GM21717 (cell line): ENCODE measurements around the gene CTR9.

ENCODE experiments used
- ATAC-seq: cut with Tn5 transposase; IDR thresholded peaks from one replicate; pipeline ENCODE4 v1.9.1; 2021; ENCODE audit warnings: mild to moderate bottlenecking, moderate library complexity; ENCODE audit not compliant: unreplicated experiment

Gene CTR9

GRCh38 chr11:10779086-10779485 lies 28.0 kb downstream of the CTR9 start:
- no peak for ATAC-seq

- ATAC-seq = no peak
These were observed 29.0 kb downstream of the CTR9 start for GRCh38 chr11:10780040-10780439.

DNA sequence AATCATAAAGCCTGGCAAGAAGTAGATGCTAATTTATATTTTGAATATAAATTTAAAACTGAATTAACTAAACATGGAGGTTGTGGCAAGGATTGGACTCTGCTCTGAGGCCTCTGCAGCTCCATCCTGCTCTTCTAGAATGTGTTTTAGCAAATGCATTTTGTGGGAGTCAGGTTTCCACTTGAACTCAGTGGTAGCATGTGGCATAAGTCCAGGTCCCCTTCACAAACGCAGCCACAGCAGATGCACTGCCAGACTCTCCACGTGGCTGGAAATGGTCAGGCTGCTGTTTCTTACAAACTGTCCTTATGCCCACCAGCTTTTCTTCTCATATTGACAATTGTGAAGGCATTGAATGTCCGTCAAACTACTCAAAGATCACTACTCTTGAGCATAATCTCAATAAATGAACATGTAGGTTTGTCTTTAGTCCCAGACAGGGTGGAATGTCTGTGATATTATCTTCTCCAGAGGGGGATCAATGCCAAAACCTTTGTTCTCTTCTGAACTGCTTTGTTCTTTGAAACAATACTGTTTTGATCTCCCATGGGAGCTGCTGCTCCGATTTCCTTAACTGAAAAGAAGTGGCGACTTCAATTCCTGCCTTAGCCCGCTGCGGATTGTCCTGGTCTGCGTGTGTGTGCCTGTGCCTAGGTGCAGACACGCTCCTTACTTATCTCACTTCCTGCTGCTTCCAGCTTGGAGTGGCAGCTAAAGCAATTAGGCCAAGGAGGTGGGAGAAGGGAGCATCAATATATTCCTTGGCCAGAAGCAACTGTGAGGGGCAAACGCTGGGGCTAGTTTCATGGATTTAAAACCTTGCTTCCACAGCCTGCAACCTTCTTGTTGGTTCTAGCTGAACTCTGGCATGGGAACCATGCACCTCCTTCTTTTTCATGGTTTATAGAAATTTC lies 33.4 kb downstream of the CTR9 start:
- no peak for ATAC-seq

DNA sequence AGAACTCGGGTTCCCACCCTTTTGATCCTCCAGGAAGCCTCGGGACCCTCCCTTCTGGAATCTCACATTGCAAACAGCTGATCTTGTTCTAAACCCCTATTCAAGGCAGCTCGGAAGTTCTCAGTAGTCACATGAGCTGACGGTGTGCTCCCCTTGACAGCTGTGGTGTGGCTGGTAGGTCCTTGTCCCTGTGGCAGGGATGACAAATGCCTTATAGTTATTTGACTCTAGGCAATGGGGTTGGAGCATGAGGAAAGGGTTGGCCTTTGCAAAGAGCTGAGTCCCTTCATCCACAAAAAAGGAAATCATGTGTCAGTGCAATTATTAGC lies 34.1 kb downstream of the CTR9 start:
- ATAC-seq = no peak

DNA sequence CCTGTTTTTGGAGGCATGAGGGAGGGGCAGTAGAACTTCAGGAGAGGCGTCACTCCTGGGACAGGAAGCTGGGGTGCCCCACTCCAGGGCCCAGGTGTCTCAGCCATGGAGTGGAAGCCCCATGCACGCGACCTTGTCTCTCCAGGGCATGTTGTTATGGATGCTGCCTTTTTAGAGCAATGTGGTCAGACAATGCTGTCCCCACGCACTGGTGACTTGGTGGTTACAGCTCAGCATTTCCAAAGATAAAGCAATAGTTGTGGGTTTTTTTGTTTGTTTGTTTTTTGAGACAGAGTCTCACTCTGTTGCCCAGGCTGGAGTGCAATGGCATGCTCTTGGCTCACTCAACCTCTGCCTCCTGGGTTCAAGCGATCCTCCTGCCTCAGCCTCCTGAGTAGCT lies 35.4 kb downstream of the CTR9 start:
- no peak for ATAC-seq

- ATAC-seq = peak; percentile 83
These were observed 41.5 kb downstream of the CTR9 start for GRCh38 chr11:10792385-10793068.

- no peak for ATAC-seq
These were observed 42.6 kb downstream of the CTR9 start for GRCh38 chr11:10793470-10794255.

- no peak for ATAC-seq
These were observed 45.1 kb downstream of the CTR9 start for GRCh38 chr11:10796191-10796590.

DNA sequence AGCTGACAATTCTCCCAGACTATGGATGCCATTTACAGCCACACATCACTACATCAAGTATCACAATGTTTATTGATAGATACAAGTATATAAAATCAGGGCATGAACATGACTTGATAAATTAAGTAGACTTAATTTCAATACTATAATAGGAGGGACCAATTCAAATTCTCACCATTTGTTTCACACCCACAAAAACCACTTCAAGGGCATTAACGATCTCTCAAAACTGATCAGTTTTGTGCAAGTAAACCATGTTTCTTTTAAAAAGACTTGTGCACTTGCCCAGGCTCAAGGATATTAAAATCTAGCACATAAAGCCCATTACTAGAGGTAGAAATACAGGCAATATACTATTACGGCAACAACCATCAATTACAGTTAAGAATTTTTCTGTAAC lies 46.0 kb downstream of the CTR9 start:
- ATAC-seq = no peak

GRCh38 chr11:10797531-10797930 lies 46.5 kb downstream of the CTR9 start:
- ATAC-seq = no peak

DNA sequence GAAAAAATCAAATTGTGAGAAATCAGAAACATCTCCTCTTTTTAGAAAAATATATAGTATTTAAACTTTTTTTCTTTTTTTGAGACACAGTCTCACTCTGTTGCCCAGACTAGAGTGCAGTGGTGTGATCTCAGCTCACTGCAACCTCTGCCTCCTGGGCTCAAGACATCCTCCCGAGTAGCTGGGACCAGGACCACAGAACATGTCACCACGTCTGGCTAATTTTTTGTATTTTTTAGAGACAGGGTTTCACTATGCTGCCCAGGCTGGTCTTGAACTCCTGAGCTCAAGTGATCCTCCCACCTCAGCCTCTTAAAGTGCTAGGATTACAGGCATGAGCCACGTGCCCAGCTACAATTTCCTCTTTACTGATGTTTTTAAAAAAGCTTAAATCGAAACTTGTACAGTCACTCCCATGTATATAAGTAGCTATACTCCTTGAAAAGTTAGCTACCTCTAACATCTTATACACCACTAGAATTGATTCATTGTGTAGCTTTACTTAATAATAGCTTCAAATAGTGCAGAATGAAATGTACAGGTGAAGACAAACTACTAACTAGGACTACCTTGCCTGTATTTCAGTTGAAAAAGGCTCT lies 47.4 kb downstream of the CTR9 start:
- no peak for ATAC-seq

DNA sequence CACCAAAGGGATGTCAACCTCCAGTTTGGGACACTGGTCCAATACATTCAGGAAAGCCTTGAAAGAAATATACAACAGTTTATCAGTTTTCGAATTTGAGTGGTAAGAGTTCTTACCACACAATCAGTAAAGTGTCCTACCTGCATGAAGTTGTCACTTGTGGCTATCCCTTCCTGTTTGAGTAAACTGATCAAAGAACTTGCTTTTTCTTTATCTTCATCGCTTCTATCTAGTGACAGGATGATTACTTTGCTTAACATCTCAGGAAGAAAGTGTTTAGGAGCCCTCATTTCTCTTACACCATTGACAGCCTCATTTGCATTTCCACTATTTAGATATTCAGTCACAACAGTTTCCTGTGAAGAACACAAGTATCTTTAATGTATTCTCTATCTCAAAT lies 49.2 kb downstream of the CTR9 start:
- no peak for ATAC-seq

- ATAC-seq = no peak
These were observed 52.6 kb downstream of the CTR9 start for GRCh38 chr11:10803676-10804075.

DNA sequence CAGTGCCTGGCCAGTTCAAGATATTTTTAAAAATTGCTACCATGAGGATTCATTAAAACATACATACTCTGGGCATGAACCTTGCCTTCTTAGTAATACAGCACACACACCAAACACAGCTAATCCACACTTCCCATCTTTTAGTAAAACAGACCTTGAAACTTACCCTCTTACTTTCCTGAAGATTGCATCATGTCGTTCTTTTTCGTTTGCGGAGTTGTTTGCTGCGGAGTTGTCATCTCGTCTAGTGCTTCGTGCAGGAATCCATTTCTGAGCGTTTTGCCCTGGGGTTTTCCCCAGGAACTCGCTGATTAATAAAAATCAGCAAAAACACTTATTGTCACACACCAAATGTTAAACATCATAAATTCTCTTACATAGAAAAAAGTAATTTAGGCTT lies 54.7 kb downstream of the CTR9 start:
- no peak for ATAC-seq

DNA sequence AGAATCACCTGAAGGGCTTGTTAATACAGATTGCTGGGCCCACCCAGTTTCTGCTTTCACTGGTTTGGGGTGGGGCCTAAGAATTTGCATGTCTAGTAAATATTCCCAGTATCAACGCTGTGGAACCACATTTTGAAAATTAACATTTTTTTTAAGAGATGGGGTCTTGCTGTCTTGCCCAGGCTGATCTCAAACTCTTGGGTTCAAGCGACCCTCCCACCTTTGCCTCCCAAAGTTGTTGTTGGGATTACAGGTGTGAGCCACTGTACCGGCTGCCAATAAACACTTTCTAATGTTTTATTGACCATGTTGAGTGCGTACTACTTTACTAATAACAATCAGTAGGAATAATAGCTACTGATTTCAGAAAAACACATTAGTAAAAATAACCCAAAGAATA lies 55.2 kb downstream of the CTR9 start:
- no peak for ATAC-seq

DNA sequence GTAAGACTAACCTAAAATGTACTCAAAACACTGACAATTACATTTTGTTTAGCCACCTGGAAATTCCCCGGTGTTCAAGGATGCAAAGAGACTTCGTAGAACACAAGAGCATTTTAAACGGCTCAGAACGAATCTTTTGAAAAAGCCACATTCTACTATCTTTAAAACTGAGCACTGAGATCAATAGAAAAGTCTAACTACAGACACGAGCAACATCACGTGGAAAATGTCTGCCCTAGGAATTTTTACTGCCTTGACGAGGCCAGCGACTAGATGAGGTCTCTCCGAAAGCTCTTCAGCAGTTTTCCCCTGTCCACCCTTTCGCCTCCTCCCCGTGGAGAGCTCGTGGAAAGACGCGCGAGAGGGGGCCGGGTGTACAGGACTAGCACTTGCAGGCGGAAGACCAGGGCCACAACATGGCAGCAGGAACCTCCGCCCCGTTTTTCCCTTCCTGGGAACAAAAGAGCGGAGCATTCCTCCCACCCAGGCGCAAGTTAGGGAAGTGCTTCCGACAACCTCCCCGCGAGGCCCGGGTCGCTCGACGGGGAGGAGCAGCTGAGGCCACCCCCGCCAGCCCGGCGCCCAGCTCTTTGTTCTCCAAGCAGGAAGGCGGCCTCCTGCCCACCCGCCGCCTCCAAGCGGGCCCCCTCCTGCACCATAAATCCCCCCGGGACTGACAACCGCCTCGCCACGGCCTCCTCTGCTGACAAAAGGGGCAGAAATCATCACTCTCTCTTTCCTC lies 56.6 kb downstream of the CTR9 start:
- peak; percentile 10 for ATAC-seq

DNA sequence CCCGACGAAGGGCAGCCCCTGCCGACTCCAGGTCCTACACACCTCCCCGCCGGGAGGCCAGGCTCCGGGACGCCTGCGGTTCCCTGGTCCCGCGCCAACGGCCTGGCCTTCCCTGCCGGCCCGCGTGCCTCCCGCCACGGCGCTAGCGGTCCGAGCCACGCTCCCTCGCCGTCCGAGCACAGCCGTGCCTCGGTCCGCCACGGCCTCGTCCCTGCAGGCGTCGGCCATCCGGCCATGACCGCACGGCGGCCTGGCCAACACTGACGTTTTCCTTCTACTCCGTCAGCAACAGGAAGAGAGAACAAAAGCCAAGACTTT lies 57.1 kb downstream of the CTR9 start:
- peak; percentile 8 for ATAC-seq

- peak; percentile 90 for ATAC-seq
These were observed 57.7 kb downstream of the CTR9 start, which contains the start of gene EIF4G2 for GRCh38 chr11:10808553-10809372. TSS of gene EIF4G2 (minus strand) at chr11:10808926.

DNA sequence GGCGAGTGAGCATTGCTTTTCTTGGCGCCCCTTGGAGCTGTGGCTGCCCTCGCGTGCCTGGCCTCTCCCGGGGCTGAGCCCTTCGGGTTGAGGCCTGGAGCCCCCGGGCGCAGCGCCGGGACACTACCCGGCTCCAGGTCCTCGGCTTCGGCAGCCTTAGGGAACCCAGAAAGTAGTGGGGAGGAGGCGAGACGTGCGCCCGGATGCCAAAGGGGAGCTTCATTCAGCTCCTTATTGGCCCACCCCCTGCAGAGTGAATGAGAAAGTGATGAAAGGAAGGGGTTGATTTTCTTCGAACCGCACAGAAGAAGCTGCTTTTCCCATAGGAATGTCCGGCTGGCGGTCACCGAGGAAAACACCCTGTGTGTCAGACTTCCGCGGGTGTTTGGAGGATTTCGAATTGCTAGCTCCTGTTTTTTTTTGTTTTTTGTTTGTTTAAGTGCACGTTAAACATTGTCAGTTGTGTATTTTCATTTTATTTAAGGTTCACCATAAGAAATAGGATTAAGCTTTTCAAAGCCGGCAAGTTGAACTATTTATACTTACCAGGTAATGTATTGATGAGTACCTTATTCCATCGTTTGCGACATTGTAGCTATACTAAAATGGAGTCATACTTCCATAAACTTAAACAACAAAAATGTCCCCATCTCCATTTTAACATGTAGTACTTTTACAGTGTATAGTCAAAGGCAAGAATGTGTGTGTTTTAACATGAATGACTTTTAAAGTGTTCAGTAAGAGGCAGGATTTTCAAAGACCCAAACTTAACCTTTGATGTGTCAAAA lies 58.5 kb downstream of the CTR9 start:
- peak; percentile 27 for ATAC-seq
